NT2/D1 (cell line): Measurements from ENCODE around the gene KCNJ10.

ENCODE experiments used
- DNase-seq: peaks from one replicate; pipeline ENCODE4 v3.0.0-alpha.2; 2011; ENCODE audit warnings: low read depth, low spot score
- H3K27me3 ChIP-seq: 2 replicates; pipeline ENCODE4 v1.6.0; 2011; ENCODE audit warnings: mild to moderate bottlenecking; ENCODE audit not compliant: insufficient read length, insufficient read depth
- H3K36me3 ChIP-seq: 2 replicates; pipeline ENCODE4 v1.6.1; 2011; ENCODE audit warnings: mild to moderate bottlenecking, low read length, mixed read lengths; ENCODE audit not compliant: insufficient read depth, insufficient read length
- H3K4me1 ChIP-seq: 2 replicates; pipeline ENCODE4 v1.5.1; 2011; ENCODE audit not compliant: insufficient read depth, insufficient read length
- H3K4me3 ChIP-seq: 2 replicates; pipeline ENCODE4 v1.5.1; 2011; ENCODE audit warnings: low read depth; ENCODE audit not compliant: insufficient read length
- H3K9ac ChIP-seq: 2 replicates; pipeline ENCODE4 v1.6.0; 2011; ENCODE audit warnings: low read depth; ENCODE audit not compliant: insufficient read length
- H3K9me3 ChIP-seq: 2 replicates; pipeline ENCODE4 v1.5.1; 2011; ENCODE audit warnings: mild to moderate bottlenecking, low read length; ENCODE audit not compliant: insufficient read depth
- SUZ12 ChIP-seq: IDR thresholded peaks from 2 replicates; pipeline ENCODE4 v1.6.1; 2011; ENCODE audit not compliant: insufficient read length, insufficient read depth; ENCODE audit errors: extremely low read depth
- YY1 ChIP-seq: IDR thresholded peaks from 2 replicates; pipeline ENCODE4 v1.6.1; 2011; ENCODE audit not compliant: insufficient read length, insufficient read depth
- ZNF274 ChIP-seq: IDR thresholded peaks from 2 replicates; pipeline ENCODE4 v1.6.1; 2011; ENCODE audit warnings: mild to moderate bottlenecking, low read depth, low read length

KCNJ10 gene

GRCh38 chr1:159955456-159955855 lies 114.5 kb downstream of the KCNJ10 start:
- TF ChIP-seq ZNF274 (no peak), YY1 (no peak), SUZ12 (no peak)
- H3K27me3 ChIP-seq, result peaks cover 8% of the 10 kb centered on the region

GRCh38 chr1:159953536-159954515 lies 116.1 kb downstream of the KCNJ10 start, which contains the start of gene SLAMF9:
Gene SLAMF9 (minus strand): TSS chr1:159954237. CDS start chr1:159954137, 100 bp downstream.
- Histone ChIP-seq H3K36me3 (no peaks in the 10 kb centered on the region), H3K4me3 (no peak within 1 kb of the TSS), H3K27me3 (peaks cover 8% of the 10 kb centered on the region), H3K9ac (no peak within 1 kb of the TSS), H3K9me3 (no peaks in the 10 kb centered on the region), H3K4me1 (peaks cover 6% of the 10 kb centered on the region)
- DNase-seq, result no peak
- TF ChIP-seq SUZ12 (no peak), ZNF274 (no peak), YY1 (no peak)

More at GRCh38 chr1:159955456-159955855, 114.5 kb downstream of the KCNJ10 start:
- no peak for DNase-seq
- H3K4me1 ChIP-seq, result peaks cover 6% of the 10 kb centered on the region
- H3K4me3 ChIP-seq, result no peak overlapping the region
- H3K36me3 ChIP-seq, result no peaks in the 10 kb centered on the region
- H3K9ac ChIP-seq, result no peak overlapping the region
- no peaks in the 10 kb centered on the region for H3K9me3 ChIP-seq

- H3K9me3 ChIP-seq, result no peaks in the 10 kb centered on the region
- no peaks in the 10 kb centered on the region for H3K36me3 ChIP-seq
- H3K27me3 ChIP-seq, result peaks cover 8% of the 10 kb centered on the region
- no peak for DNase-seq
- TF ChIP-seq YY1 (no peak), SUZ12 (no peak), ZNF274 (no peak)
- peaks cover 4% of the 10 kb centered on the region for H3K4me1 ChIP-seq
- no peak overlapping the region for H3K4me3 ChIP-seq
- H3K9ac ChIP-seq, result no peak overlapping the region
These were observed 117.0 kb downstream of the KCNJ10 start for GRCh38 chr1:159952932-159953331.

GRCh38 chr1:159951551-159951950 lies 118.4 kb downstream of the KCNJ10 start:
- no peaks in the 10 kb centered on the region for H3K36me3 ChIP-seq
- peaks cover 2% of the 10 kb centered on the region for H3K4me1 ChIP-seq
- H3K9ac ChIP-seq, result no peak overlapping the region
- H3K27me3 ChIP-seq, result peaks cover 8% of the 10 kb centered on the region
- DNase-seq, result no peak
- TF ChIP-seq YY1 (no peak), ZNF274 (no peak), SUZ12 (no peak)
- no peak overlapping the region for H3K4me3 ChIP-seq
- no peaks in the 10 kb centered on the region for H3K9me3 ChIP-seq

GRCh38 chr1:159951016-159951415 lies 118.9 kb downstream of the KCNJ10 start:
- H3K4me3 ChIP-seq, result no peak overlapping the region
- peaks cover 2% of the 10 kb centered on the region for H3K4me1 ChIP-seq
- no peak overlapping the region for H3K9ac ChIP-seq
- no peak for DNase-seq
- TF ChIP-seq SUZ12 (no peak), YY1 (no peak), ZNF274 (no peak)
- H3K36me3 ChIP-seq, result no peaks in the 10 kb centered on the region
- peaks cover 8% of the 10 kb centered on the region for H3K27me3 ChIP-seq
- no peaks in the 10 kb centered on the region for H3K9me3 ChIP-seq

GRCh38 chr1:159949981-159950381 lies 120.0 kb downstream of the KCNJ10 start:
- no peak for DNase-seq
- TF ChIP-seq YY1 (no peak), ZNF274 (no peak), SUZ12 (no peak)
- H3K27me3 ChIP-seq, result peaks cover 8% of the 10 kb centered on the region

GRCh38 chr1:159949123-159949522 lies 120.8 kb downstream of the KCNJ10 start:
- Histone ChIP-seq H3K27me3 (peaks cover 13% of the 10 kb centered on the region), H3K4me3 (no peak overlapping the region), H3K4me1 (peaks cover 2% of the 10 kb centered on the region), H3K9me3 (no peaks in the 10 kb centered on the region), H3K36me3 (no peaks in the 10 kb centered on the region), H3K9ac (no peak overlapping the region)
- no peak for TF ChIP-seq YY1
- no peak for TF ChIP-seq ZNF274
- TF ChIP-seq SUZ12, result no peak
- no peak for DNase-seq

More at GRCh38 chr1:159949981-159950381, 120.0 kb downstream of the KCNJ10 start:
- no peaks in the 10 kb centered on the region for H3K36me3 ChIP-seq
- no peak overlapping the region for H3K9ac ChIP-seq
- no peaks in the 10 kb centered on the region for H3K9me3 ChIP-seq
- no peak overlapping the region for H3K4me3 ChIP-seq
- H3K4me1 ChIP-seq, result peaks cover 2% of the 10 kb centered on the region
